NCI-H2196 (cell line): ENCODE measurements around the gene TOMM40L.

Experiments used
- DNase-seq: peaks from one replicate; lab custom pipeline; 2025; ENCODE audit not compliant: unreplicated experiment; lab: John Stamatoyannopoulos, UW

Gene TOMM40L

DNA sequence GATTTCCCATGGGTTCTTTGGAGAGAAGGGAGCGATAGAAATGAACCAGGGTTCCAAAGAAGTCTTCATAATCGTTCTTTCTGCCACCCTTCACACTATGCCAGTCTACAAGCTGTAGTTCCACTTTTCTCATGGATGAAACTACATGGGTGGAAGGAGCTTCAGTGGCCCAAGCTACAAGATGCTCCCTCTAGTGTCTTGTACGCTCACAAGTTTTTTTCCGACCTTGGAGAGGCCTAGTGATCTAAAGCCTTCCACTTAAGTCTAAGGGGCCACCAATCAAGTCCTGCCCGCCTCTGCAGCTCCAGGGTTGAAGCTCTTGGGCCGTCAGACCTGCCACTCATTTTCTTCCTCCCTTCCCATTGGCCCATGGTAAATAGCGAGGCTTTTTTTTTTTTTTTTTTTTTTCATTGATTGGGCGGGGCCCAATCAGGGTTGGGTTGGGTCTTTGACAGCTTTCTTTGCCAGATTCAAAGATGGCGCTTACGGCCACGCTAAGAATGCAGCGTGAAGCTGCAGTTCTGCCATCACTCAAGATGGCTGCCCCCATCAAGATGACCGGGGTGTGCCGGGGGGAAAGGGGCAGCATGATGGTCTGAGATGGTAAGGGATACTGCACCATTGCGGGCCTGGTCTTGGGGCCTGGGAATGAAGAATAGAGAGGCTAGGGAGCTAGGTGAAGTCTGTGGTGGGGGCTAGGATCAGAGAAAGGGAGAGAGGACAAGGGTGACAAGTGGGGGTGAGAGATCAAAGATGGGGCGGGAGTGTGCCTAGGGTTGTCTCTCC is at the start of gene TOMM40L:
TOMM40L (plus strand) TSS at position 527 of the 786 bp plus-strand sequence. CDS start 430 bp downstream, outside the sequence.
- DNase-seq, result peak; percentile 94

GRCh38 chr1:161176468-161177111 is 49.3 kb upstream of the TOMM40L start:
- DNase-seq, result no peak

DNA sequence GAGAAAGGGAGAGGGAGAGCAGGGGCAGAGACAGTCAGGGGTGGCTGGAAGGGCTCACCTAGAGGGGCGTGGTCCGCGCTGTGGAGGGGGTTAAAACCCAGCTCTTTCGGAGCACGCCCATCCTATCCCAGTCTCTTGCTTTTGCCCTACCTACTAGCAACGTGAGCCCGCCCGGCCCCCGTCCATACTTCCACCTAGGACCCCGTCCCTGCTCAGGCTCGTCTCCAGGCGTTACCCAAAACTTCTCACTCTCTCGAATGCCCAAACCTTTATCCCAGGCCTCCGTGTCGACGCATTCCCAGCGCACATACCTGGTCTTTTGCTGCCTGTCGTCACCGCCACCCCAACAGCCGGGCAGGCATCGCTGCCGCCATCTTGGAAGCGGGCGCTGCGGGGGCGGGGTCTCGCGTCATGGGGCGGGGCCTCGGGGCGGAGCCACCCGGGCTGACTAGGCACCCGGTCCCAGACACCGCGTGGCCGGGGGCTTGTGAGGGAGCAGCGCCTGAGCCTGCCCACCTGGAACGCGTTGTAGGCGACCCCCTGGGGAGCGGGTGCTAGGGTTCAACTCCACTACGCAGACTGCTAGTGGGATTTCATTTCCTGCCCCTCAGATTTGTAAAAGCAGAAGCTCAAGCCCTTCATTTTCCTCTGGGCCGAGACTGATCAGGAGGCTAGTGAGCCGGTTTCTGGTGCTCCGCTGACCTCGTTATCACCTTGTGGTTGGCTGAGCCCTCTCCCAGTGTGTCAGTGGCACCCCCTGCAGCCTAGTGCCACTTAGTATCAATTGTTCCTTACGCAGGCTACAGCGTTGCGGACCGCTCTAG is 48.5 kb upstream of the TOMM40L start, which contains the start of gene B4GALT3:
B4GALT3 (minus strand) TSS at position 396 of the 824 bp plus-strand sequence. CDS start 1,447 bp downstream, outside the sequence.
- DNase-seq, result peak; percentile 77

DNA sequence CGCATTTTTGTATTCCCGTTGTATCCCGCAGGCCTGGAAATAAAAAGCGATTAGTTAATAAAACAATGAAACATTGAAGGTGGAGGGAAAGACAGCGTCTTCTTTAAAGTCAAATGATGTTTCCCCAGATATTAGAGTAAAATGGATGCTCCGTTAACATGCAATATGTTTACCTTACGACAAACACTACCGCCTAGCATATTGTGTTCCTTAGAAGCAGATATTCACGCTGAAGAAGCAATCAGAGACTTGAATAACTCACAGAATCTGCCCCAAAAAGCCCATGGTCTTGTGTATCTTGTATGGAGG is 48.0 kb upstream of the TOMM40L start:
- no peak for DNase-seq

- no peak for DNase-seq
These were observed 46.2 kb upstream of the TOMM40L start for GRCh38 chr1:161179698-161180097.

DNA sequence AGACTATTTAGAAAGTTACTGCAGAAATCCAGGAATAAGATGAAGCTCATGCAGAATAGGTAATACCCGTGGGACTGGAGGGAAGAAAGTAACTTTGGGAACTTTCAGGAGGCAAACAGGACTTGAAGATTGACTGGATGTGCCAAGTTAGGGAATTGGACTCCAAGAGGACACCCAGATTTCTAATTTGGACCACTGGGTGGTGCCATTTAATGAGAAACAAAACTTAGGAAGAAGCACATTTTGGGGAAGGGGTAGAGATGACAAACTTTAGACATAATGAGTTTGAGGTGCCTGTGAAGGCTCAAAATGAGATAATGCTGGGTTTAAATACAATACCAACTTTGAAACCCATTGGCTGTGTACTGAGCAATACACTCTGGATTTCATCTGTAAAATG is 45.2 kb upstream of the TOMM40L start:
- DNase-seq, result no peak

DNA sequence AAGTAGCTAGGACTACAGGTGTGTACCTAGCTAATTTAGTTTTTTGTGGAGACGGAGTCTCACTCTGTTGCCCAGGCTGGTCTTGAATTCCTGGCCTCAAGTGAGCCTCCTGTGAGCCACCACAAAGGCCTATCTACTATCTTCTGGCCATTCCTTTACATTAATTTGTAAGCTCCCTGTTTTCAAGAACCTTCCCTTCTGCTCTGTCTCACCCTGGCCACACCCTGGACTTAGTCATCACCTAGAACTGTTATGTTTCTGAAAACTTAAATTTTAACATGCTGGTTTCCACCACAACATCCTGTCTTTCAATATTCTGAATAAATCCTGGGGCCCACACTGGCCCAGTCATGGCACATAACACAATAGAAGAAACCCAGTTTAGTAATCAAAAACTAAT is 43.6 kb upstream of the TOMM40L start:
- DNase-seq, result no peak

DNA sequence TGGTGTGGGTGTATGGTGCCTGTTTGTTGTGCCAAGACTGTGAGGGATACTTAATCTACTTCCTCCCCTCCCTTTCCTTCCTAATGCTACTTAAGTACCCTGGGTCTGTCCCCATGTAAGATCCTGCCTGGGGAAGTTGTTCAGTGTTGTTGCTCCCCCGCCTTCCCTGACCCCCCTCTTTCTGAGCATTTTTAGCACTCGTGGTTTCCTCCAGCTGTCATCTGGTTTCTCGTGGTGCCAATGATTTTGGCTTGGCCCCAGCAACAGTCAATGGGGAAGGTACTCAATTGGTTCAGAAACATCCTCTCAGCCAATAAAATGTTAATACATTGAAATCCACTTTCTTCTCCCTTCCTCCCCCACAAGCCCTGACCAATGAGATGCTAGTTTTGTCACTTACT is 40.6 kb upstream of the TOMM40L start:
- peak; percentile 46 for DNase-seq

GRCh38 chr1:161185732-161186311 is 40.0 kb upstream of the TOMM40L start:
- no peak for DNase-seq

GRCh38 chr1:161187311-161187710 is 38.5 kb upstream of the TOMM40L start:
- DNase-seq, result no peak

GRCh38 chr1:161188381-161188780 is 37.5 kb upstream of the TOMM40L start:
- DNase-seq, result no peak

DNA sequence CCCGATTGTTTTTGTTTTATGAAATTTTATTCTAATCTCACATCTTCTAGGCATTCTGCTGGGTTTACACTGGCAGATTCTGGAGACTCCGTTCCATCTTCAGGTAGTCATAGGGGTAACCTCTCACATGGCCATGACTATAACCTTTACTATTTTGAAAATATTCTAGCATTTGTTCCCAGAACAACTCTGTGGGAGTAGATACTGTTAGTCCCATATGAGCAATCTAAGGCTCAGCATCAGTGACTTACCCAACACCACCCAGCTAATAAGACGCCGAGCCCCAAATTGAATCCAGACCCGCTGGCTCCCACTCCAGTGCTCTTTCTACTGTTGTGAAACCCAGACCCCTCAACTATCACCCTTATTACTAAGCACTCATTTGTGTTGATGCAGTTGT is 36.8 kb upstream of the TOMM40L start:
- DNase-seq, result no peak

DNA sequence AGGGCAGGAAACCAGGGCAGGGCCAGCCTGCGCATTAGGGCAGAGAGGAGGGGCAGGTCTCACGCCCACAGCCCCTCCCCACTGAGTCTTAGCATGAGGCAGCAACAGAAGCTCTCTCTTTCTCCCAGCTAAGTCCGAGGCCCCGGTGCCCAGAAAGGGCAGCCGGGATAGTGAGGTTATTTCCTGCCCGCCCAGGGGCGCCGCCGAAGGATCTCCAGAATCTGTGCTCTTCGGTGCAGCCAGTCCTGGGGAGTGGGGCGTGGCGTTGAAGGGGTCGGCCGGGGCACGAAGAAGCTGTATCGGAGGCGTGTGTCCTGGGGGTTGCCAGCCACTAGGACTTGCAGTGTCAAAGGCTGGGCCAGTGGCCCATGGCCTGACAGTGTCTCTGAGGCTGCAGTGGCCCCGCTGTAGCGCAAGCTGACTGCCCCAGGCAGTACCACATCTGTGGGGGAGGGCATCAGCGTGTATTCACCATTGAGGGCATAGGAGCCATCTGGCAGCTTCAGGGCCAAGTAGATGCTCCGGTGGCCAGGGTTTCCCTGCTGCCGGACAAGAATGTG is 34.8 kb upstream of the TOMM40L start:
- DNase-seq, result no peak

DNA sequence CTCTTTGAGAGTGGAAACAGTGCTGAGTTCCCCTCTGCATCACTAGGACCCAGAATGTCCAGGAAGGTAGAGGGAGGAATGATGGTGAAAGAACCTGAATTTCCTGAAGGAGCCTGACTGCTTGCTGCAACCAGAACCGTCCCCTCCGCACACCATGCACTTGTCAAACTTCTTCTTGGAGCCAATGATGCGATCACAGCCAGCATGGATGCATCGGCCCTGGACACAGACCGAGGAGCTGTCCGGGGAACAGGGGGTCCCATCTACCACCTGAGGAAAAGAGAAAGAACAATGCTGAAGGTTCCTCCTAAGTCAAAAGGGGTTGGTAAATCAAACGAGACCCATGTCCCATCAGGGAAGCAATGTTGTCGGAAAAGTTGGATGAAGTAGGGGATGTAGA is 33.9 kb upstream of the TOMM40L start:
- DNase-seq, result no peak

- DNase-seq, result peak; percentile 75
These were observed 33.1 kb upstream of the TOMM40L start for GRCh38 chr1:161192476-161193465.

DNA sequence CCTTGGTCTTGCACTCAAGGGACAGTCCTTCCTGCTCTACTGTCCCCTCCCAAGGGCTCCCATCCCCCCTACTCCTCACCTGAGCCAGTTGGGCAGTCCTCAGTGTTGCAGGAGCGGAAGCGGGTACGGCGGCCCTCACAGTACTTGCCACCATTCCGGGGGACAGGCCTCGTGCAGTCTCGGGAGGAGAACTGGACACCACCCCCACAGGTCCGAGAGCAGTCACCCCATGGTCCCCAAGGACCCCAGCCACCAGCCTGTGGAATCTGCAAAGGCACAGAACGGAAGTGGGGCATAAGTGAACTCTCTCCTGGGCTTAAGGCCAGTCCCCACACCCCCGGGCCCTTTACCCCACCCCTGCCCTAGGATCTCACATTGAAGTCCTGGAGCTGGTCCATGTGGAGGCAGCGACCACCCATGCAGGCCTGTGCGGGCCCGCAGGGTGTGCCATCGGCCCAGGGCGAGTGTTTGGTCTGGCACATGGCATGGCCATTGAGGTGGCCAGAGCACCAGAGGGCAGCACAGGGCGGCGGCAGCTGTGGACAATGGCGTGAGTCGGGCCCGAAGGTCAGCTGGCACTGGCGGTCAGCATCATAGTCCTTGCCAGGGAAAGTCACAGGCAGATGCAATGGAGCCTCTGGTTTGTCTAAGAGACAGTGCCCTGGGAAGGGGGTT is 32.2 kb upstream of the TOMM40L start:
- DNase-seq, result no peak

DNA sequence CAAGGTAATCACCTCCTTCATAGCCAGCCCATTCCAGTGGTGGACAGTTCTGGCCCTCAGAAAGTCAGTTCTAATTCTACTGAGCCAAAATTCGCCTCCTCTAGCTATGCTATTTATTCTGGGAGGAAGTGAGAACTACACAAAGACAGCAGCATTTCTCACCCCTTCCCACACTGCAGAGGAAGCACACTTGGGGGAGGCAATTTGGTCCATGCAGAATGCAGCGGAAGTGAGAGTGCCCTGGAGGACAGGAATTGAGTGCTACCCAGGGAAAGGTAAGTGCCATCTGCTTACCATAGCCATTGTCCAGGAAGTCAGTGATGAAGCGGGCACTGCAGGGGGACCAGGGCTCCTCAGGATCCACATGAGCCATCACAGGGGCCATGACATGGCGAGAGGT is 30.7 kb upstream of the TOMM40L start:
- DNase-seq, result no peak

DNA sequence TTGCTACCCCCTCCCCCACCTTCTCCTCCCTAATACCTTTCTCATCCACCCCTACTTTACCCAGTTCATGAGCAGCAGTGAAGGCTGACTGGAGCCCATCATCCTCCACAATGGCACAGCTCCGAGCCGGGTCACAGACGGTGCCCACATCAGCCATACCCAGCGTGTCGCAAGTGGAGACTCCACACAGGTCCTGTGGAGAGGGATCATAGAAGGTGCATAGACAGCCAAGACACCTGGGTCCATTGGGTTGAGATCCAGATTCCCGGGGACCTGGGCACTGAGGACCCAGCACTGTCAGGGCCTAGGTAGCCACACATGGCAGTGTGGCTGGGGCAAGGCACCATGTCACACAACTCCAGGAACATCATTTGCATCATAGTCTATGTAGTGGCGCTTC is 29.7 kb upstream of the TOMM40L start:
- DNase-seq, result no peak
